HEK293T (cell line): Measurements from ENCODE around the gene DDX28.
"Not testable (repeated sequence)": the region's sequence is repeated elsewhere in the genome, so short reads cannot be mapped to it uniquely, and the experiment has no call there.

Source experiments
- CTCF ChIA-PET: fragments of 350-600 bp; formaldehyde crosslinking; extraction: SDS; loops from one replicate; lab custom pipeline; 2021; ENCODE audit warnings: antibody characterized with exemption, inconsistent platforms; lab: Yijun Ruan, JAX
- POLR2A ChIA-PET: fragments of 350-600 bp; formaldehyde crosslinking; extraction: SDS; loops from one replicate; lab custom pipeline; 2020; ENCODE audit warnings: antibody characterized with exemption, inconsistent platforms; lab: Yijun Ruan, JAX
- DNase-seq: peaks from one replicate; pipeline ENCODE4 v3.0.0; 2012; ENCODE audit warnings: mixed read lengths; ENCODE audit errors: extremely low spot score
- ARNT ChIP-seq: fragments of 450-650 bp; IDR thresholded peaks from 2 replicates; pipeline ENCODE4 v1.6.1; 2017; ENCODE audit warnings: mild to moderate bottlenecking
- BHLHE40 ChIP-seq: fragments of 450-650 bp; IDR thresholded peaks from 2 replicates; pipeline ENCODE4 v1.6.1; 2016; ENCODE audit warnings: mild to moderate bottlenecking, moderate library complexity, borderline replicate concordance
- CTBP1 ChIP-seq: fragments of 450-650 bp; IDR thresholded peaks from 2 replicates; pipeline ENCODE4 v1.6.1; 2016; ENCODE audit warnings: borderline replicate concordance
- ELF4 ChIP-seq: fragments of 450-650 bp; IDR thresholded peaks from 2 replicates; pipeline ENCODE4 v1.6.1; 2017; ENCODE audit warnings: antibody characterized with exemption
- FOXA1 ChIP-seq: fragments of 450-650 bp; IDR thresholded peaks from 2 replicates; pipeline ENCODE4 v1.6.1; 2016; ENCODE audit warnings: mild to moderate bottlenecking
- FOXK2 ChIP-seq: fragments of 450-650 bp; IDR thresholded peaks from 2 replicates; pipeline ENCODE4 v1.6.1; 2016; ENCODE audit warnings: mild to moderate bottlenecking
- FOXM1 ChIP-seq: fragments of 450-650 bp; IDR thresholded peaks from 2 replicates; pipeline ENCODE4 v1.6.1; 2017; ENCODE audit warnings: mild to moderate bottlenecking, borderline replicate concordance
- HDGF ChIP-seq: fragments of 450-650 bp; IDR thresholded peaks from 2 replicates; pipeline ENCODE4 v1.6.1; 2017; ENCODE audit warnings: antibody characterized with exemption, borderline replicate concordance
- L3MBTL2 ChIP-seq: fragments of 450-650 bp; conservative IDR thresholded peaks from 2 replicates; pipeline ENCODE4 v1.6.1; 2016; ENCODE audit warnings: mild to moderate bottlenecking
- LEF1 ChIP-seq: fragments of 450-650 bp; IDR thresholded peaks from 2 replicates; pipeline ENCODE4 v1.6.1; 2017; ENCODE audit warnings: mild to moderate bottlenecking, borderline replicate concordance
- NFRKB ChIP-seq: fragments of 450-650 bp; IDR thresholded peaks from 2 replicates; pipeline ENCODE4 v1.6.1; 2016; ENCODE audit warnings: mild to moderate bottlenecking, moderate library complexity
- PKNOX1 ChIP-seq: fragments of 450-650 bp; IDR thresholded peaks from 2 replicates; pipeline ENCODE4 v1.6.1; 2016
- SP1 ChIP-seq: fragments of 450-650 bp; IDR thresholded peaks from 2 replicates; pipeline ENCODE4 v1.6.1; 2017
- SUZ12 ChIP-seq: fragments of 450-650 bp; IDR thresholded peaks from 2 replicates; pipeline ENCODE4 v1.6.1; 2016; ENCODE audit warnings: mild to moderate bottlenecking
- TARDBP ChIP-seq: fragments of 450-650 bp; IDR thresholded peaks from 2 replicates; pipeline ENCODE4 v1.6.1; 2016
- ZNF384 ChIP-seq: fragments of 450-650 bp; IDR thresholded peaks from 2 replicates; pipeline ENCODE4 v1.6.1; 2016

DDX28 gene

GRCh38 chr16:68021490-68021889 is 1.5 kb downstream of the DDX28 start:
- no peak for DNase-seq
- ChIA-PET POLR2A (interaction anchor here (0.7 to 2.4 kb wide), 5 partner anchors 16 to 1852 kb away, joined by 3 to 13 read pairs (median 3); partner anchors contain the start of gene NFATC3), CTCF (interaction anchor here (0.6 to 2.1 kb wide), 2 partner anchors 20 to 24 kb away, joined by 6 to 7 read pairs; no protein-coding TSS in a partner anchor)
- TF ChIP-seq ZNF384, result no peak
- no peak for TF ChIP-seq SP1
- TF ChIP-seq FOXA1, result no peak
- no peak for TF ChIP-seq ELF4
- TF ChIP-seq TARDBP, result no peak
- no peak for TF ChIP-seq HDGF

GRCh38 chr16:68019167-68019680 is 3.8 kb downstream of the DDX28 start:
- POLR2A ChIA-PET, result no interaction called here
- CTCF ChIA-PET, result no interaction called here
- no peak for DNase-seq
- TF ChIP-seq BHLHE40 (no peak), NFRKB (no peak), SUZ12 (no peak), ELF4 (no peak), FOXA1 (no peak), L3MBTL2 (no peak), SP1 (no peak), FOXM1 (no peak), HDGF (no peak), ZNF384 (no peak), LEF1 (no peak), ARNT (no peak), TARDBP (no peak), PKNOX1 (no peak), CTBP1 (no peak), FOXK2 (no peak)

GRCh38 chr16:68015681-68016080 is 7.4 kb downstream of the DDX28 start, which contains the start of gene DPEP2NB:
TSS of gene DPEP2NB (minus strand) at chr16:68015911. CDS start at chr16:68015770, 141 bp downstream.
- TF ChIP-seq PKNOX1 (no peak), ARNT (no peak), ZNF384 (no peak), SP1 (no peak)
- DNase-seq, result no peak
- CTCF ChIA-PET, result no interaction called here
- POLR2A ChIA-PET, result no interaction called here

- no peak for DNase-seq
- ChIA-PET CTCF (no interaction called here), POLR2A (interaction anchor here (1.1 kb wide), 1 partner anchor 10 kb away, joined by 6 read pairs; the partner anchor contains the start of genes DDX28 and DUS2)
- TF ChIP-seq ZNF384 (no peak), SP1 (no peak), ELF4 (no peak), FOXM1 (no peak), FOXA1 (no peak), CTBP1 (no peak), BHLHE40 (no peak), PKNOX1 (no peak), LEF1 (no peak), HDGF (no peak), ARNT (no peak), SUZ12 (no peak)
These were observed 9.6 kb downstream of the DDX28 start for GRCh38 chr16:68013440-68013839.

- DNase-seq, POLR2A ChIA-PET: not testable (repeated sequence)
- CTCF ChIA-PET, result interaction anchor here (0.7 kb wide), 1 partner anchor 30 kb away, joined by 3 read pairs; no protein-coding TSS in a partner anchor
These were observed 13.2 kb downstream of the DDX28 start for GRCh38 chr16:68009872-68010271.

- ChIA-PET POLR2A (no interaction called here), CTCF (no interaction called here)
- no peak for DNase-seq
- no peak for TF ChIP-seq ELF4
- TF ChIP-seq L3MBTL2, result no peak
- TF ChIP-seq SUZ12, result no peak
- no peak for TF ChIP-seq HDGF
- no peak for TF ChIP-seq ZNF384
- TF ChIP-seq FOXM1, result no peak
- no peak for TF ChIP-seq NFRKB
- TF ChIP-seq FOXA1, result no peak
- no peak for TF ChIP-seq ARNT
- no peak for TF ChIP-seq TARDBP
- no peak for TF ChIP-seq FOXK2
These were observed 13.8 kb downstream of the DDX28 start for GRCh38 chr16:68009157-68009735.
